Neuronal stem cell (in vitro differentiated cells): ENCODE measurements around the gene SAMD5.
A peak's percentile ranks its signal among the peaks of the same experiment; 100 is the strongest.

ENCODE experiments used
- DNase-seq: peaks from one replicate; pipeline ENCODE4 v3.0.0-alpha.2; 2013; ENCODE audit warnings: low spot score
- H2AFZ ChIP-seq: one replicate; pipeline ENCODE4 v1.6.1; 2013; ENCODE audit warnings: mild to moderate bottlenecking, low read length, inconsistent platforms
- H2AK5ac ChIP-seq: 2 replicates; pipeline ENCODE4 v1.6.1; 2013; ENCODE audit warnings: low read depth, mild to moderate bottlenecking, inconsistent platforms, low read length, moderate library complexity, mixed read lengths
- H2BK120ac ChIP-seq: 2 replicates; pipeline ENCODE4 v1.6.1; 2013; ENCODE audit warnings: low read depth, mild to moderate bottlenecking, inconsistent platforms, low read length, moderate library complexity, mixed read lengths
- H2BK12ac ChIP-seq: one replicate; pipeline ENCODE4 v1.6.1; 2013; ENCODE audit warnings: low read length, inconsistent platforms
- H2BK15ac ChIP-seq: 2 replicates; pipeline ENCODE4 v1.6.1; 2013; ENCODE audit warnings: mild to moderate bottlenecking, low read length, inconsistent platforms, mixed read lengths
- H2BK5ac ChIP-seq: one replicate; pipeline ENCODE4 v1.6.1; 2013; ENCODE audit warnings: inconsistent platforms, mild to moderate bottlenecking, low read length, moderate library complexity
- H3K14ac ChIP-seq: one replicate; pipeline ENCODE4 v1.6.1; 2013; ENCODE audit warnings: low read length, inconsistent platforms
- H3K18ac ChIP-seq: 2 replicates; pipeline ENCODE4 v1.6.1; 2013; ENCODE audit warnings: low read length, inconsistent platforms
- H3K23ac ChIP-seq: 2 replicates; pipeline ENCODE4 v1.6.1; 2013; ENCODE audit warnings: low read depth, mild to moderate bottlenecking, mixed read lengths, low read length, inconsistent platforms; ENCODE audit not compliant: poor library complexity
- H3K27ac ChIP-seq: replicated peaks from 3 replicates; pipeline ENCODE4 v1.5.1; 2013; ENCODE audit warnings: low read length, inconsistent platforms
- H3K27me3 ChIP-seq, 3 experiments: 2 replicates each; pipeline ENCODE4 v1.6.1; 2013; ENCODE audit warnings: low read length in 3 of 3, mild to moderate bottlenecking in 2 of 3, inconsistent platforms in 1 of 3, low read depth in 1 of 3, mixed read lengths in 1 of 3, moderate library complexity in 1 of 3; ENCODE audit not compliant: control insufficient read depth in 3 of 3, insufficient read depth in 3 of 3
- H3K36me3 ChIP-seq, 2 donors: replicated peaks in 1 of 2; 2 replicates each; pipeline ENCODE4 v1.6.1; 2013; ENCODE audit warnings: low read length in 2 of 2; ENCODE audit not compliant: control insufficient read depth in 2 of 2, insufficient read depth in 2 of 2
- H3K4ac ChIP-seq: 2 replicates; pipeline ENCODE4 v1.6.1; 2013; ENCODE audit warnings: inconsistent platforms, mild to moderate bottlenecking, low read length, moderate library complexity
- H3K4me1 ChIP-seq, 2 donors: 1 replicate in 1 of 2; 2 replicates in 1 of 2; pipeline ENCODE4 v1.6.1; 2013; ENCODE audit warnings: low read length in 2 of 2, low read depth in 1 of 2; ENCODE audit not compliant: control insufficient read depth in 2 of 2, insufficient read depth in 1 of 2
- H3K4me2 ChIP-seq: one replicate; pipeline ENCODE4 v1.6.1; 2013; ENCODE audit warnings: mild to moderate bottlenecking, low read length, inconsistent platforms; ENCODE audit not compliant: insufficient read depth, poor library complexity, severe bottlenecking
- H3K4me3 ChIP-seq, 2 donors: 2 replicates each; pipeline ENCODE4 v1.5.1; 2013; ENCODE audit warnings: low read length in 2 of 2, mild to moderate bottlenecking in 2 of 2, inconsistent platforms in 1 of 2, moderate library complexity in 1 of 2
- H3K79me1 ChIP-seq: one replicate; pipeline ENCODE4 v1.6.1; 2013; ENCODE audit warnings: low read depth, mild to moderate bottlenecking, inconsistent platforms, low read length, moderate library complexity
- H3K9ac ChIP-seq: one replicate; pipeline ENCODE4 v1.6.1; 2013; ENCODE audit warnings: mild to moderate bottlenecking, low read depth, low read length, inconsistent platforms; ENCODE audit not compliant: poor library complexity
- H3K9me3 ChIP-seq, 2 donors: replicated peaks in 1 of 2; 2 replicates each; pipeline versions ENCODE3 to v1.6.1; 2013; ENCODE audit warnings: low read length in 2 of 2, mild to moderate bottlenecking in 2 of 2, inconsistent platforms in 1 of 2, low read depth in 1 of 2, mixed read lengths in 1 of 2, moderate library complexity in 1 of 2; ENCODE audit not compliant: control insufficient read depth in 2 of 2, insufficient read depth in 1 of 2
- H4K8ac ChIP-seq: one replicate; pipeline ENCODE4 v1.6.1; 2013; ENCODE audit warnings: low read depth, mild to moderate bottlenecking, inconsistent platforms, low read length, moderate library complexity
- H4K91ac ChIP-seq: one replicate; pipeline ENCODE4 v1.6.1; 2013; ENCODE audit warnings: low read length, low read depth, mild to moderate bottlenecking, inconsistent platforms; ENCODE audit not compliant: poor library complexity
- WGBS, 2 donors: extraction: QIAGEN DNeasy Blood & Tissue Kit; methylation state at CpG; one replicate each; pipeline ENCODE4 v1.1.7; 2013; ENCODE audit warnings: missing lambda C conversion rate in 2 of 2, mixed read lengths in 1 of 2; ENCODE audit not compliant: insufficient read length in 2 of 2, insufficient replicate concordance in 1 of 2; ENCODE audit errors: extremely low coverage in 2 of 2; 5-methylcytosine and 5-hydroxymethylcytosine counted together

Gene SAMD5

DNA sequence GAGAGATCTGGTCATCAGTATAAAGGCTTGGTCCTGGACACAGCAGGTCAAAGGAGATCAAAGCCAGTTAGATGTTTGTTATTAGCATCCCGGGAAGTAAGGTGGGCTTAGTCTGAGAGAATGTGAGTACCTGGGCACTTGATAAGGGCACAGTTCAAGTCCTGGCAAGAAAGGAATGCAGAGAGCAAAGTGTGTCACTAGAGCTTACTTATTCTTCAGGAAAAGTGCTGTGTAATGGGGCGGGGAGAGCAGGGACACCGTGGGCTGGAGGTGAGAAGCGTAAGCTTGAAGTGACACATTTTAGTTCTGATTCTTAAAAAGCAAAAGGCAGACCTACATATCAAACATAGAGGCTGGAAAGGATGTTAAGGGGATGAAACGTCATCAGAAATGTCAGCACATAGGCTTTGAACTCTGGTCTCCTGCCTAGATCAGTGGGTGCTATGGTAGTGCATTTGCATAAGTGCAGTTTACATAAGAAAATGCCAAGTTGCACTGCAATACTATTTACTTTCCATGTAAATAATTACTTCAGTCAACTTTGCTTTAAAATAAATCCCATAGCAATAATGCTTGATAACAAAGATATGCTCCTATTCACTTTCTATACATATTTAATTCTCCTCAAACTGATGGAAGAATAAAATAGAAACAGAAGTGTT, 2.6 kb downstream of the SAMD5 start:
- no peak overlapping the region for H3K4me3 ChIP-seq
- no peak overlapping the region for H4K8ac ChIP-seq
- H2BK5ac ChIP-seq, result no peak overlapping the region
- no peak overlapping the region for H3K23ac ChIP-seq
- H2BK15ac ChIP-seq, result no peak overlapping the region
- no peak overlapping the region for H2AFZ ChIP-seq
- H2AK5ac ChIP-seq, result no peak overlapping the region
- no peak overlapping the region for H3K27ac ChIP-seq
- peaks cover 15 to 75% (median 44%) of the 10 kb centered on the region in 3 experiments for H3K27me3 ChIP-seq
- H3K9ac ChIP-seq, result no peak overlapping the region
- H4K91ac ChIP-seq, result no peak overlapping the region
- peaks cover 6 to 7% of the 10 kb centered on the region in 2 donors for H3K4me1 ChIP-seq
- no peaks in the 10 kb centered on the region for H3K36me3 ChIP-seq
- no peak overlapping the region for H2BK120ac ChIP-seq
- DNase-seq, result no peak
- no peak overlapping the region for H3K4me2 ChIP-seq
- H3K9me3 ChIP-seq, result no peaks in the 10 kb centered on the region
- H3K18ac ChIP-seq, result no peak overlapping the region
- WGBS, 2 donors, result no CpG with 5 or more reads among the region's 5 CpGs
- no peak overlapping the region for H3K4ac ChIP-seq
- no peak overlapping the region for H2BK12ac ChIP-seq
- H3K79me1 ChIP-seq, result peaks cover under 1% of the 10 kb centered on the region
- H3K14ac ChIP-seq, result no peak overlapping the region

DNA sequence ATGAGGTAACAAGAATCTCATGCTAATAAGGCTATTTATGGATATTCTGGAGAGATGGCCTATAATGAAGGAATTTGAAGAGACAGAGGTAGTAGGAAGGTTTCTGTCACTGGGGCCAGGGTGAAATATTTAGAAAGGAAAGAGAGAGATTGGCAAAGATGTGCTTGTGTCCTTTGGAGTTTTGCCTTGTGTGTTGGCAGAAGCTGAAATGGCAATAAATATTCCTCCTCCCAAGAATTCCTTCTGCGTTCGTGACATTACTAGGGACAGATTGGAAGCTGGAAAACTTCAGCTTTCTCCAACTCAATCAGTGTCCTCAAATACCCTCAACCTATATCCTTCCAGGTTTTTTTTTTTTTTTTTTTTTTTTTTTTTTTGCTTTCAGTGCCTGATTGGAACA, 6.3 kb downstream of the SAMD5 start:
- Histone ChIP-seq H3K27me3 (peaks cover 4 to 39% (median 14%) of the 10 kb centered on the region in 3 experiments), H3K18ac (no peak overlapping the region), H3K14ac (no peak overlapping the region), H2BK5ac (no peak overlapping the region), H3K9me3 (no peaks in the 10 kb centered on the region), H3K79me1 (peaks cover 2% of the 10 kb centered on the region), H2AK5ac (no peak overlapping the region), H2BK15ac (no peak overlapping the region), H2AFZ (no peak overlapping the region), H3K9ac (no peak overlapping the region), H2BK12ac (no peak overlapping the region), H2BK120ac (no peak overlapping the region), H3K4me2 (no peak overlapping the region), H4K91ac (no peak overlapping the region), H3K4me3 (no peak overlapping the region), H3K4ac (no peak overlapping the region), H3K27ac (no peak overlapping the region), H3K23ac (no peak overlapping the region), H3K4me1 (no peaks in the 10 kb centered on the region), H3K36me3 (no peaks in the 10 kb centered on the region), H4K8ac (no peak overlapping the region)
- no peak for DNase-seq
- no CpG with 5 or more reads among the region's 2 CpGs for WGBS, 2 donors

DNA sequence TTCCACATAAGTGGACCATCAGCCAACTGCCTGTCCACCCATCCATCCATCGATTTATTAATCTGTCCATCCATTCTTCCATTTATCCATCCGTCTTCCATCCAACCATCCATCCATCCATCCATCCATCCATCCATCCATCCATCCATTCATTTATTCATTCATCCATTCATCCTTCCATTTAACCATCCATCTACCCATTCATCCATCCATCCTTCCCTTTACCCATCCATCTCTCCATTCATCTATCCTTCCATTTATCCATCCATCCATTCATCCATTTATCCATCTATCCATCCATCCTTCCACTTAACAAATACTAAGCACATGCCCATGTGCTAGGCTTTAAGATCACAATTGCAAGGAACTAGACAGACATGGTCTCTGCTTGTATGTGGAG, 6.8 kb downstream of the SAMD5 start:
- no peak overlapping the region for H3K18ac ChIP-seq
- no peak overlapping the region for H2BK12ac ChIP-seq
- no peak overlapping the region for H4K91ac ChIP-seq
- H2BK120ac ChIP-seq, result no peak overlapping the region
- no peak overlapping the region for H3K4me3 ChIP-seq
- no peak overlapping the region for H3K27ac ChIP-seq
- no peaks in the 10 kb centered on the region for H3K4me1 ChIP-seq
- no peak overlapping the region for H3K4me2 ChIP-seq
- no peak overlapping the region for H2BK15ac ChIP-seq
- H2AFZ ChIP-seq, result no peak overlapping the region
- no peak for DNase-seq
- H2AK5ac ChIP-seq, result no peak overlapping the region
- no peaks in the 10 kb centered on the region for H3K36me3 ChIP-seq
- H3K27me3 ChIP-seq, result peaks cover 0 to 34% (median 9%) of the 10 kb centered on the region in 3 experiments
- no peak overlapping the region for H4K8ac ChIP-seq
- no peak overlapping the region for H2BK5ac ChIP-seq
- H3K79me1 ChIP-seq, result peaks cover 2% of the 10 kb centered on the region
- H3K4ac ChIP-seq, result no peak overlapping the region
- no peak overlapping the region for H3K23ac ChIP-seq
- WGBS, 2 donors, result 100% methylated on average over 1 of the region's 2 CpGs; no CpG with 5 or more reads in 1 of the 2 donors
- H3K9ac ChIP-seq, result peak overlapping the region; percentile 34
- no peak overlapping the region for H3K14ac ChIP-seq
- no peaks in the 10 kb centered on the region for H3K9me3 ChIP-seq

DNA sequence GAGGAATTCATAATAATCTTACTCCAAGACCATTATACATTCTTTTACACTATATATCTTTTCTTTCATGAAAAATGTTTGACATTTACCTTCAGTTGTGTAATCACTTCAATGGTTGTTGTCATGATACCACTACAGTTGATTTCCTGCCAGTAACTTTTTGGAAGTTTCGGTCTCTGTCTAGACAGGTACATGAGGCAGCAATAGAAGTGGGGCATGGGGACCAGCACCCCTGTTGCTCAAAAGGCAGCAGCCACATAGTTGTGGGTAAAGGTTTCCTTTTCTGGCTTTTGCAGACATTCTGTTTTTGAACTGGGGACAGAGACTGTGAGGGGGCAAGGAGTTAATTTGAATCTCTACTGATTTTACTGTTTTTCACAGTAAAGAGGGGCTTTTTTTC, 14.1 kb downstream of the SAMD5 start:
- WGBS, 2 donors, result no CpG with 5 or more reads among the region's 1 CpG
- no peaks in the 10 kb centered on the region for H3K27me3 ChIP-seq
- no peaks in the 10 kb centered on the region for H3K9me3 ChIP-seq

More for the DNA sequence above, 14.1 kb downstream of the SAMD5 start:
- Histone ChIP-seq H2BK5ac (no peak overlapping the region), H3K27ac (no peak overlapping the region), H3K79me1 (no peaks in the 10 kb centered on the region), H3K4me2 (no peak overlapping the region), H4K91ac (no peak overlapping the region), H3K23ac (no peak overlapping the region), H3K4ac (no peak overlapping the region), H2BK12ac (no peak overlapping the region), H3K9ac (no peak overlapping the region), H3K4me1 (no peaks in the 10 kb centered on the region), H4K8ac (no peak overlapping the region), H2AFZ (no peak overlapping the region), H3K4me3 (no peak overlapping the region), H3K18ac (no peak overlapping the region), H2BK15ac (no peak overlapping the region), H3K14ac (no peak overlapping the region), H2AK5ac (no peak overlapping the region), H3K36me3 (no peaks in the 10 kb centered on the region), H2BK120ac (no peak overlapping the region)
- DNase-seq, result no peak
